Activated naive CD4-positive, alpha-beta T cell treated with anti-CD3 and anti-CD28 coated beads, Interleukin-2, amount 50 U/mL, for 24 hours (primary cell): ENCODE measurements around the gene EXOSC2.

ENCODE experiments used
- H3K27ac Mint-ChIP-seq: one replicate; pipeline ENCODE4 v1.8.0; 2021; ENCODE audit warnings: mild to moderate bottlenecking, mixed read lengths
- H3K27me3 Mint-ChIP-seq: one replicate; pipeline ENCODE4 v1.8.0; 2021; ENCODE audit warnings: mixed read lengths
- H3K36me3 Mint-ChIP-seq: one replicate; pipeline ENCODE4 v1.8.0; 2021; ENCODE audit warnings: mixed read lengths
- H3K4me1 Mint-ChIP-seq: one replicate; pipeline ENCODE4 v1.8.0; 2021; ENCODE audit warnings: mixed read lengths
- H3K4me3 Mint-ChIP-seq: one replicate; pipeline ENCODE4 v1.8.0; 2021; ENCODE audit warnings: mild to moderate bottlenecking, mixed read lengths
- H3K9me3 Mint-ChIP-seq: one replicate; pipeline ENCODE4 v1.8.0; 2021; ENCODE audit warnings: mixed read lengths

EXOSC2 gene

DNA sequence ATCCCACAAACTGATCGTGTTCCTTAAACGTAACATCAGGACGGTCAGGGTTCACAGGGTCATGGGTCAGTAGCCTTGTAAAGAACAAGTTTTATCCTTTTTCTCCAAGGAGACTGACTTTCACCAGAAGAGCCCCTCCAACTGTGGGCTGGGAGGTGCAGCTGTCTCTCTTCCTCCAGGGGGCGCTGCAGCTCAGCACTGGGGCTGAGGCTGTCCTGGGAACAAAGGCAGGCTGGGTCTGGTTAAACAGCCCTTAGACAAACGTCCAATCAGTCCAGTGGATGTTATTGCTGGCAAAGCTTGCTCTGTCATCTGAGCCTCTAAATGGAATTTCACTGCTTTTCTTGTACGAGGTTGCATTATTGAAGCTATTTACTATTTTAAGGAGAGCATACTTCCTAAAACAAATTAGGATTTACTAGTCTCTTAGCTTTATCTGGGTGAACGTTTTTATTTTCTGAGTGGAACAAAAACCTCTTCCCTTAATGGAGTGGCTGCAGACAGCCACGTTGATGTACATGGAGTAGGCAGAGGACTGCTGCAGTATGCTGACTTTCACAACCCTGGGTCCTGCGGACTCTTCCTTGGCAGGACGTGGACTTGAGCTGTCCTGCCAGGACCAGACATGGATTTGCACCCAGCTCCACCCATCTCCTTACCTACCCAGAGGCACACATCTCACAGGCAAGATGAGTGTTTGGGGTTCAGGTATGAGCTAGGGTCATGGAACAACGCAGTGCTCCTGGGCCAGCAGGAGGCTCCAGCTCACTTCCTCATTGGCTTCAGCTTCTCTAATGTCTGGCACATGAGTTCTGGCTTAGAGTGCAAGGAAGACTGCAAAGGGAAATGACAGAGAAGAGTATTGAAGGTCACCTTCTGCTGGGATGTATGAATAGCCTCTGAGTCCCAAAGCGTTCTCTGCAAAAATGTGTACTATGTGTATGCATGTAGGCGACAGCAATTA is 7.8 kb downstream of the EXOSC2 start:
- Mint-ChIP-seq H3K27ac (no peak overlapping the region), H3K9me3 (no peaks in the 10 kb centered on the region), H3K36me3 (peaks cover 22% of the 10 kb centered on the region), H3K4me1 (peaks cover 19% of the 10 kb centered on the region), H3K27me3 (no peaks in the 10 kb centered on the region), H3K4me3 (no peak overlapping the region)

DNA sequence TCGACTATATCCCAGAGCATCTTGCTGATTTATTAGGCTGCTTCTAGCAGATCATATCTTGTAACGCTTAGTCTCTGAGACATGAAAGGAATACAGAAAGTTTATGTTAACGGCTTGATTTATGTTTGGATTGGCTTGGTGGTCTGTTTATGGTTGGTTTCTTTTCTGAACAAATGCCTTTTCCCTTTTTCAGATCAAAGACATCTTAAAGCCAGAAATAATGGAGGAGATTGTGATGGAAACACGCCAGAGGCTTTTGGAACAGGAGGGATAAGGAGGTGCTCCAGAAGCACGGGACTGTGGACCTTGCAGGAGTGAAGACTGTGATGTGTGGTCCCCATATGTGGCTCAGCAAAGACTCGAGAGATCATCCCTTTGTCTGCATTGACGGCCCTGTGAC is 9.9 kb downstream of the EXOSC2 start:
- H3K36me3 Mint-ChIP-seq: peaks cover 10% of the 10 kb centered on the region
- H3K9me3 Mint-ChIP-seq: no peaks in the 10 kb centered on the region
- peaks cover 6% of the 10 kb centered on the region for H3K4me1 Mint-ChIP-seq
- no peaks in the 10 kb centered on the region for H3K27me3 Mint-ChIP-seq
- no peak overlapping the region for H3K27ac Mint-ChIP-seq
- H3K4me3 Mint-ChIP-seq: no peak overlapping the region

DNA sequence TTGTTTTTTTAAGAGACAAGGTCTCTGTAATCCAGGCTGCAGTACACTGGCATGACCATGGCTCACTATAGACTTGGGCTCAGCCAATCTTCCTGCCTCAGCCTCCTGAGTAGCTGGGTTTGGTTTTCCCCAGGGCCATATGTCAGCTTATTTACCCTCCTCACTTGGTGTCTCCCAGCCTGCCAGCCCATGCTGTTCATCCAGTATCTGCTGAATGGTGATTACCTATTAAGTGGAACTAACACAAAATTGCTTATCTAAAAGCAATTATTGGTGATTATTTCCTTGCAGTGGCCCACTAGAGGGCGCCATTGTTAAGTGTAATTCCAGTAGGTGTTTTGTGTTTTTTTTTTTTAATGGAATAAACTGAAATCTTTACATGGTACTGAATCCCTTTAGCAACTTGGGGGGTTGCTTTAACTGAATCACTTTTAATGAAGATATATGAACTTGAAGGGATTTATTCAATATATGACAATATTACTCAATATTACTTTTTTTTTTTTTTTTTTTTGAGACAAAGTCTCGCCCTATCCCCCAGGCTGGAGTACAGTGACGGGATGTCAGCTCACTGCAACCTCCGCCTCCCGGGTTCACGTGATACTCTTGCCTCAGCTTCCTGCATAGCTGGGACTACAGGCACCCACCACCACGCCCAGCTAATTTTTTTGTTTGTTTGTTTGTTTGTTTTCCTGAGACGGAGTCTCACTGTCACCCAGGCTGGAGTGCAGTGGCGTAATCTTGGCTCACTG is 13.8 kb downstream of the EXOSC2 start:
- no peaks in the 10 kb centered on the region for H3K9me3 Mint-ChIP-seq
- H3K4me1 Mint-ChIP-seq: peaks cover 5% of the 10 kb centered on the region
- no peaks in the 10 kb centered on the region for H3K27me3 Mint-ChIP-seq
- peaks cover 9% of the 10 kb centered on the region for H3K36me3 Mint-ChIP-seq
- H3K4me3 Mint-ChIP-seq: no peak overlapping the region
- no peak overlapping the region for H3K27ac Mint-ChIP-seq

DNA sequence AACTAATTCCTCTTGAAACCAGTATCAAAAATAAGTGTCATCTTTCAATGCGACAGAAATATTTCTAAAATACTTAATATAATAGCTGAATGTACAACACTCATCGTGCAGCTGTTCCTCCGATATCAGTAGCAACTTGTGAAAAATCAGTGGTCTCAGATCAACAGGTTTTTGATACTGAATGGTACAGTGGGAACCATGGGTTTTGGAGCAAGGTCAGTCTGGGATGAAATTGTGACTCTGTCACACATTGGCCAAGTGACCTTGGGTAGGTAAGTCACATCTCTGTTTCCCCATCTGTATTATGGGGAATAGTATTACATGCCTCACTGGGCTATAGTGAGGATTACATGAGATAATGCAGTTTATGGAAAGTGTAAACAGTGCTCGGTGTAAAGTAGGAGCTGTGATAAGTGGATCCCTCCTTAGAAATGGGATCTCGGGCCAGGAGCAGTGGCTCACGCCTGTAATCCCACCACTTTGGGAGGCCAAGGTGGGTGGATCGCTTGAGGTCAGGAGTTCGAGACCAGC is 17.3 kb downstream of the EXOSC2 start:
- no peak overlapping the region for H3K27ac Mint-ChIP-seq
- H3K27me3 Mint-ChIP-seq: no peaks in the 10 kb centered on the region
- peaks cover 32% of the 10 kb centered on the region for H3K4me1 Mint-ChIP-seq
- no peaks in the 10 kb centered on the region for H3K9me3 Mint-ChIP-seq
- no peak overlapping the region for H3K4me3 Mint-ChIP-seq
- H3K36me3 Mint-ChIP-seq: no peaks in the 10 kb centered on the region

DNA sequence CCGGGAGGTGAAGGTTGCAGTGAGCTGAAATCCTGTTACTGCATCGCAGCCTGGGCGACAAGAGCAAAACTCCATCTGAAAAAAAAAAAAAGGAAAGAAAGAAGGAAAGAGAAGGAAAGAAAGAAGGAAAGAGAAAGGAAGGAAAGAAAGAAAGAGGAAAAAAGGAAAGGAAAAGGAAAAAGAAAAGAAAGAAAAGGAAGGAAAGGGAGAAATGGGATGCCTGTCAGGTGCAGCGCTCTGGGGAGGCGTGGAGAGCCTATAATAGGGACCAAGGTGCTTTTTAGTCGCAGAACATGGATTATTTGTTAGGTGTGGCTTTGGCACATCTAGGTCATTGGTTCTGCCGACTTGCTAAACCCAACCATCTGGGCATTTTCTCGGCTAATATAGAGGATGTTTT is 17.9 kb downstream of the EXOSC2 start:
- no peaks in the 10 kb centered on the region for H3K9me3 Mint-ChIP-seq
- no peak overlapping the region for H3K27ac Mint-ChIP-seq
- no peaks in the 10 kb centered on the region for H3K36me3 Mint-ChIP-seq
- H3K4me1 Mint-ChIP-seq: peaks cover 35% of the 10 kb centered on the region
- H3K27me3 Mint-ChIP-seq: no peaks in the 10 kb centered on the region
- H3K4me3 Mint-ChIP-seq: no peak overlapping the region

DNA sequence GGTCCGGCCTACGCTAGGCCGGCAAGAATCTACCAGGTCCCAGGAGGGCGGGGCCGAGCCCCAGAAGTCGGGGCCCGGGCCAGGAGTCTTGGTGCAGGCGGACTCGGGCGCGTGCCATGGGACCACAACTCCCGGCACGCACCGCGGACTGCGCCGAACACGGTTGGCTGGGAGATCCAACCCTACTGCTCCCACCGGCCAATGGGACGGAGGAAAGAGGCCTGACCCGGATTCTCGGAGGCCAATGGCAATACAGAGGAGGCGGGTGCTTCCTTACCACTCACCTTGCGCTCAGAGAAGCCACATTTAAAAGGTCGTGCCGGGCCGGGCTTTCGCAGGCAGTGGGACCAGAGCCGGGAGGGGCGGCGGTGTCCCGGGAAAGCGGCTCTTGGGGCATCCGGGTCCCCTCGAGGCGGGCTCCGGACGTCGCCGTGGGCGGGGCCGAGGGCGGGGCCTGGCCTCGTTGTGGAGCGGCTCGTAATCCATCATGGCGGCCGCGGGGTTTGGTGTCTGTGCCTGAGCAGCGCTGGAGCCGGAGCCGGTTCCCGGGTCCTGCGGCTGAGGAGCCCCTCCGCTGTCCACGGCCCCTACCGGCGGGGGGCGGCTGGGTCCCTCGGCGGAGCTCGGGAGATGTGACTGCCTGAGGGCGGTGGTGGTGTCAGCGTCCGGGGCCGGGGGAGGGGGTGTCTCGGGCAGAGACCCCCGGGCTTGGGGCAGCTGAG is 19.1 kb downstream of the EXOSC2 start:
- no peaks in the 10 kb centered on the region for H3K27me3 Mint-ChIP-seq
- no peaks in the 10 kb centered on the region for H3K36me3 Mint-ChIP-seq
- H3K4me1 Mint-ChIP-seq: peaks cover 41% of the 10 kb centered on the region
- no peaks in the 10 kb centered on the region for H3K9me3 Mint-ChIP-seq
- H3K4me3 Mint-ChIP-seq: peak overlapping the region; percentile 95
- peak overlapping the region; percentile 97 for H3K27ac Mint-ChIP-seq

DNA sequence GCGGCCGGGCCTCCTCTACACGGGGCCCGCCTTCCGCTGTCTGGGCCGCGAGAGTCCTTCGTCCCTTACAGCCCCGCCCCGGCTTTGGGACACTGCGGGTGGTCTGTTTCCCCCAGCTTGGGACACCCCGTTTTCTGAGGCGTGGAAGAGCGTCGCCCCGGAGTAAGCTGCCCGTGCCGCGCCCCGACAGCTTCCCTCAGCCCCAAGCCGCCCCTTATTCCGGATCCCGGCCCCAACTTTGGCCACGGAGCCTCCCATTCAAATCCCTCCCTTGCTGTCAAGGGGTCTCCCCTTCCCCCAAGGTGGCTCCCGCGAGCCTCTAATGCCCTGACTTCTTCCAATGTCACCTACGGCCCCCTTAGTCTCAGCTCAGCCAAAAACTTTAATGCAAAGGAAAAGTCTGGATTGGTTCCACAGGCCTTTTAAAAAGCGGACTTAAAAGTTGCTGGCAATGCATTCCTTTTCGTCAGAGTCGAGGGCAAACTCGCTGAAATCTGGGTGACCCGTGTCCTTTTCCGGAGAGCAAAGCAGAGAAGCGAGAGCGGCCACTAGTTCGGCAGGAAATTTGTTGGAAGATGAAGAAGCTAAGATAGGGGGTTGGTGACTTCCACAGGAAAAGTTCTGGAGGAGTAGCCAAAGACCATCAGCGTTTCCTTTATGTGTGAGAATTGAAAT is 19.8 kb downstream of the EXOSC2 start:
- Mint-ChIP-seq H3K27ac (peak overlapping the region; percentile 94), H3K9me3 (no peaks in the 10 kb centered on the region), H3K4me1 (peaks cover 41% of the 10 kb centered on the region), H3K27me3 (no peaks in the 10 kb centered on the region), H3K36me3 (no peaks in the 10 kb centered on the region), H3K4me3 (peak overlapping the region; percentile 95)

DNA sequence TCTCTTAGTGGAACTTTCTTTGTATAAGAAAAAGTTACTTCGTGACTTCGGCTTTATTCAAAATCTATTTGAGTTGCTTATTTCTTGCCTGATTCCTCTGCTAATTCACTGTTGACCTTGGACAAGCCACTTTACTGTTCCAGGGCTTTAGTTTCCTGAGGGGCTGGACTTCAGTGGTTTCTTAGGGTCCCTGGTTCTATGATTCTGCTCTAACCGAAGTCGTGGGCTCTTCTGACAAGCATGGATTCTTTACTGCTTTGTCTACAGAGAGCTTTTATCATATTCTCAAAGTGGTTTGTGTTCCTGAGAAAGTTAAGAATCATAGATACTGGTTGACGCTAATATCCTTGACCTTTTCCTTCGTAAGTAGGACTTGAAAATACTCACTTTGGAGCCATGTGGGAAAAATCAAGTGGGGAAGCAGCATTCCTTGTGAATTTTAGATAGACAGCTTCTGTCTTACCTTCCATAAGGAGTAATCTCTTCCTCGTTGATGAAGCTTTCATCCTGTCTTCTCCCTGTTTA is 21.1 kb downstream of the EXOSC2 start:
- Mint-ChIP-seq H3K4me1 (peaks cover 49% of the 10 kb centered on the region), H3K36me3 (no peaks in the 10 kb centered on the region), H3K27ac (no peak overlapping the region), H3K9me3 (no peaks in the 10 kb centered on the region), H3K4me3 (peak overlapping the region; percentile 95), H3K27me3 (no peaks in the 10 kb centered on the region)

DNA sequence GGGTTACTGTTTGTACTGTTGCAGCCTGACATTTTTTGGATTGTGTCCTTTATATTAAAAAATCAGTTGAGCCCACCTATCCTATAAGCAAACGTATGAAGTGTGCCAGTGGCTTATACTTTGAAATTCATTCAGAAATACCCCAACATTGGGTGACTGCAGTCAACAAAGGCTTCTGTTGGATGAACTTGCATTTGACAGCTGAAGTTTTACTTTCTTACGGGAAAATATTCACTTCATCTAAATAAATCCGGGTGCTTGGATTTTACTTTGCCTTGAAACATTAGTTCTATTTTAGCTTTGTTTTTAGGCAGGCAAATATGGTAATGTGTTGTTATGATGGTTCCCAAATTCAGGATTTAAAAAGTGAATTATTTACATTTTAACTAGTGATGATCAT is 21.7 kb downstream of the EXOSC2 start:
- no peaks in the 10 kb centered on the region for H3K9me3 Mint-ChIP-seq
- no peaks in the 10 kb centered on the region for H3K27me3 Mint-ChIP-seq
- H3K27ac Mint-ChIP-seq: no peak overlapping the region
- peak overlapping the region; percentile 95 for H3K4me3 Mint-ChIP-seq
- peaks cover 55% of the 10 kb centered on the region for H3K4me1 Mint-ChIP-seq
- no peaks in the 10 kb centered on the region for H3K36me3 Mint-ChIP-seq

DNA sequence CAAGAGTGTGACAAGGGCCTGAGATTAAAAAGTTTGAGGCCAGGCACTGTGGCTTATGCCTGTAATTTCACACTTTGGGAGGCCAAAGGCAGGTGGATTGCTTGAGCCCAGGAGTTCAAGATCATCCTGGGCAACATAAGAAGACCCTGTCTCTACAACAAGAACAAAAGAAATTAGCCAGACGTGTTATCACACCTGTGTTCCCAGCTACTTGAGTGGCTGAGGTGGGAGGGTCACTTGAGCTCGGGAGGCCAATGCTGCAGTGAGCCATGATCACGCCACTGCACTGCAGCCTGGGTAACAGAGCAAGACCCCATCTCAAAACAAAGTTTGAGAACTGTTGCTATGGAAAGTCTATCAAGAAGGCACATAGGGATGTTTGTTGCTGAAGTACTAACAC is 25.0 kb downstream of the EXOSC2 start:
- H3K4me3 Mint-ChIP-seq: no peak overlapping the region
- H3K9me3 Mint-ChIP-seq: no peaks in the 10 kb centered on the region
- peaks cover 2% of the 10 kb centered on the region for H3K36me3 Mint-ChIP-seq
- no peak overlapping the region for H3K27ac Mint-ChIP-seq
- H3K27me3 Mint-ChIP-seq: no peaks in the 10 kb centered on the region
- H3K4me1 Mint-ChIP-seq: peaks cover 59% of the 10 kb centered on the region

DNA sequence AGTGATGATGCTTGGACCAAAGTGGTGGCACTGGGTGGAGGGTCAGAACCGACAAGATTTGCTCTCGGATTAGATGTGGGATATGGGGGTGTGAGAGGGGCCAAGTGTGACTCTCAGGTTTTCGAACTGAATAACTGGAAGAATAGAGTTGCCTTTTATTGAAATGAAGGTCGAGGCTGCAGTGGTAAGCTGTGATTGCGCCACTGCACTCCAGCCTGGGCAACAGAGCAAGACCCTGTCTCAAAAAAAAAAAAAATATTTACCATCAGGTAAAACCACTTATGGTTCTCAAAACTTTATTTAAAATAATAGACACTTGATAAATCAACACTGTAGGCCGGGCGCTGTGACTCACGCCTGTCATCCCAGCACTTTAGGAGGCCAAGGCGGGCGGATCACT is 27.2 kb downstream of the EXOSC2 start:
- H3K27ac Mint-ChIP-seq: no peak overlapping the region
- H3K4me3 Mint-ChIP-seq: no peak overlapping the region
- no peaks in the 10 kb centered on the region for H3K9me3 Mint-ChIP-seq
- H3K27me3 Mint-ChIP-seq: no peaks in the 10 kb centered on the region
- H3K4me1 Mint-ChIP-seq: peaks cover 37% of the 10 kb centered on the region
- H3K36me3 Mint-ChIP-seq: peaks cover 2% of the 10 kb centered on the region

DNA sequence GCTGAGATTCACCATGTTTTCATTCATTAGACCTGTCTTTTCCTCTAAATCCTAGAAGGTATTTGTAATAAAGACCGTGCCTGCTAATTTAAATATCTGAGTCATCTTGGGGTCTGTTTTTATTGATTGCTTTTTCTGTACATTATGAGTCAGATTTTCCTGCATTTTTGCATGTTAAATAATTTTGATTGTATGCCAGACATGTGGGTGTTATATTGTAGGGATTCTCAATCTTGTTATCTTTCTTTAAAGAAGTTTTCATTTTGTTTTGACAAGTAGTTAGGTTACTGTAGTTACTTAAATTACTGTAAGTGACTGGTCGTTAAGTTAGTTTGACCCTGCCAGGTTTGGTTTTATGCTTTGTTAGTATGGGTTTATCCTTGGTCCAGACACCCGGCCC is 35.1 kb downstream of the EXOSC2 start:
- H3K4me3 Mint-ChIP-seq: no peak overlapping the region
- no peaks in the 10 kb centered on the region for H3K9me3 Mint-ChIP-seq
- H3K27me3 Mint-ChIP-seq: no peaks in the 10 kb centered on the region
- peak overlapping the region; percentile 5 for H3K27ac Mint-ChIP-seq
- peaks cover 38% of the 10 kb centered on the region for H3K4me1 Mint-ChIP-seq
- peaks cover 1% of the 10 kb centered on the region for H3K36me3 Mint-ChIP-seq

DNA sequence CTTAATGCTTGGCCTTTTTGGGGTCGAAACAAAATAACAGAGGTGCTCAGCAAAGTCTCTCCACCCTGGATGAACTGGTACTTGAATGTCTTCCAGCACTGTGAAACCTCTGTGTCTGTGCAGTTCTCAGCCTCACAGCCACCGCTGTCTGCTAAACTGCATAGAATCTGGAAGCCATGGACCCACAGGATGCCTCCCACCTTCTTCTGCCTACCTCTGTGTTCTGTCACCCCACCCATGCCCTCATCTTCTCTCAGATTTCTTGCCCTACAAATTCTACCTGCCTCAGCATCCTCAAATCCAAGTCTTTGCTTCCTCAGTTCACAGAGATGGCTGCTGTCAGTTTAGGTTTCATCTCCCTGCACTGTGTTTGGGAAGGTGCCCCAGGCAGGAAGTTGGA is 35.6 kb downstream of the EXOSC2 start:
- no peaks in the 10 kb centered on the region for H3K27me3 Mint-ChIP-seq
- peaks cover 3% of the 10 kb centered on the region for H3K36me3 Mint-ChIP-seq
- H3K4me1 Mint-ChIP-seq: peaks cover 40% of the 10 kb centered on the region
- no peaks in the 10 kb centered on the region for H3K9me3 Mint-ChIP-seq
- no peak overlapping the region for H3K4me3 Mint-ChIP-seq
- no peak overlapping the region for H3K27ac Mint-ChIP-seq

DNA sequence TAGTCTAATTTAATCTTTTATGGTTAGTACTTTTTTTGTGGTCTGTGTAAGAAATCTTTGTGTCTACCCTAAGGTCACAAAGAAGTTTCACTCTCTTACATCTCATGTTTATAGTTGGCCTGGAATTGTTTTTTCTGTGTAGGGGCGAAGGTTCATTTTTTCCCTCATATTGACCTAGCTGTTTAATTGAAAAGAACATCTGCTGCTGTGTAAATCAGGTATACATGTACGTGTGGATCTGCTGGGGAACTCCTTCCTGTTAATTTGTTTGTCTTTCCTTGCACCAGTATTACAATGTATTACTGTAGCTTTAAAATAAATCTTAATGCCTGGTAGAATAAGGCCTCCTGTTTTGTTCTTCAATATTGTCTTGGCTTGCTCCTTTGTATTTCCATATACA is 37.8 kb downstream of the EXOSC2 start:
- H3K9me3 Mint-ChIP-seq: no peaks in the 10 kb centered on the region
- H3K27ac Mint-ChIP-seq: peak overlapping the region; percentile 43
- peaks cover 3% of the 10 kb centered on the region for H3K36me3 Mint-ChIP-seq
- peaks cover 42% of the 10 kb centered on the region for H3K4me1 Mint-ChIP-seq
- H3K4me3 Mint-ChIP-seq: no peak overlapping the region
- no peaks in the 10 kb centered on the region for H3K27me3 Mint-ChIP-seq

DNA sequence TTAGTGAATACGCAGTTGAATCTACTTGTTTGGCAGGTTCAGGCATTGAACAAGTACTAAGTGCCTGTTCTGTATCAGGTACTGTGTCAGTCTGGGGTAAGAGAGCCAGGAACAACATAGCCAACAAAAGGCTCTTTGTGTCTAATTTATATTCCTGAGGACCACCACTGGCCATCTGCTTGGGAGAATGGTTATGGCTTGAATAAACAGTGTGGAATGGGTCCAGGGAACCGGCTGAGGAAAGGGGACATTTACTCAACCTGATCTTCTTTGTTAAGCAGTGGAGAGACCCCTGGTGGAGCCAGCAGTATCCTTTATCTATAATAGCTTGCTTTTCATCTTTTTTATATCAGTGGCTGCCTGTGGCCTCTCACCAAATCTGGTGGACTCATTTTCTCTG is 38.6 kb downstream of the EXOSC2 start:
- H3K36me3 Mint-ChIP-seq: peaks cover 3% of the 10 kb centered on the region
- H3K27me3 Mint-ChIP-seq: no peaks in the 10 kb centered on the region
- no peaks in the 10 kb centered on the region for H3K9me3 Mint-ChIP-seq
- no peak overlapping the region for H3K4me3 Mint-ChIP-seq
- H3K4me1 Mint-ChIP-seq: peaks cover 42% of the 10 kb centered on the region
- H3K27ac Mint-ChIP-seq: peak overlapping the region; percentile 35
